Measurements from ENCODE around the gene BPIFB1. TPM values are rescaled to one million over a fixed set of nuclear protein-coding genes. Genes with fewer than 3 reads are reported as not detected.

Gene BPIFB1
- total and polyA plus RNA-seq, 2 of the 8 experiments (the other 6 are each of a cell fraction or from before 2014, with no cell fraction given) = not detected

DNA sequence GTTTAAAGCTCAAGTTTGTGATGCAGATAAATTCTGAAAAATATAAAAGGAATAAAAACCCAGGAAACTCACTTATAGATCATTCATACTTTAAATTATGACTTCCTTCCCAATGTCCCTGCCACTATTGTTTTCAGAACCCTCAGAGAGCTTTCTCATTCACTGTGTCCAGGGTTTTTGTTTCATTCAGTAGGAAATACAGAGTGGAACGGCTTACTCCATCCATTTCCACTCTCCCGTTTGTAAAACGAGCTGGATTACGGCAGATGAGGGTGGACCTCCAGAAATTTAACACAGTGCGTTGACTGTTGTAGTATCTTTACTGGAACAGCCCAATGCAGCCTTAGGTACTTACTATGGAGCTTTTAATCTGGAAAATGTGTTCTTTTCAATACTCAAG lies 23.6 kb upstream of the BPIFB1 start:
- H3K23ac ChIP-seq (ENCODE audit: insufficient read length) = no peak overlapping the region
- H3K79me2 ChIP-seq (ENCODE audit: control insufficient read depth in 1 of 2, insufficient read depth in 2 of 2, low read length in 2 of 2) = no peaks in the 10 kb centered on the region
- no peak overlapping the region for H3K4me2 ChIP-seq (ENCODE audit: insufficient read depth in 1 of 2, low read depth in 2 of 2, low read length in 2 of 2)
- H2BK5ac ChIP-seq (ENCODE audit: low read depth, low read length) = no peak overlapping the region
- H3K27ac ChIP-seq (ENCODE audit: low read depth, low read length) = no peak overlapping the region
- no peaks in the 10 kb centered on the region for H3K9me3 ChIP-seq (ENCODE audit: insufficient read depth in 2 of 2, low read depth in 1 of 2, low read length in 1 of 2)
- DNase-seq (ENCODE audit: low read depth in 1 of 2, low spot score in 2 of 2) (no peak), FAIRE-seq (no peak)
- H3K23me2 ChIP-seq (ENCODE audit: low read depth, low read length) = no peaks in the 10 kb centered on the region
- no peaks in the 10 kb centered on the region for H4K20me1 ChIP-seq (replicated peaks in 1 of 2; ENCODE audit: control insufficient read depth in 1 of 2, insufficient read depth in 2 of 2, low read length in 2 of 2)
- H3K79me1 ChIP-seq (ENCODE audit: low read depth, low read length) = no peaks in the 10 kb centered on the region
- H2BK20ac ChIP-seq (ENCODE audit: low read length) = no peak overlapping the region
- no peak overlapping the region for H3K4ac ChIP-seq (replicated peaks; ENCODE audit: insufficient read length, low read depth, low read length)
- no peaks in the 10 kb centered on the region for H3K4me1 ChIP-seq (replicated peaks in 1 of 4; ENCODE audit: control insufficient read depth in 3 of 4, insufficient read depth in 4 of 4, low read length in 3 of 4)
- no peak overlapping the region for H2BK12ac ChIP-seq (ENCODE audit: low read depth, low read length)
- no peak overlapping the region for H3K56ac ChIP-seq (replicated peaks; ENCODE audit: insufficient read length, low read depth, low read length)
- H3K36me3 ChIP-seq (ENCODE audit: control insufficient read depth in 2 of 4, insufficient read depth in 4 of 4, low read length in 3 of 4) = no peaks in the 10 kb centered on the region
- no peak overlapping the region for H4K5ac ChIP-seq (ENCODE audit: insufficient read length, low read depth, low read length)
- no peak overlapping the region for H4K8ac ChIP-seq (ENCODE audit: extremely low read depth, insufficient read depth, low read length)
- no peak overlapping the region for H2BK120ac ChIP-seq (replicated peaks; ENCODE audit: low read depth, low read length)
- H2AFZ ChIP-seq (ENCODE audit: low read length) = no peak overlapping the region
- 0 out of 7 replicates have a peak, but pooled peaks cover 0 to 3% (median 0%) of the 10 kb centered on the region in 4 experiments for H3K27me3 ChIP-seq (replicated peaks in 1 of 4; ENCODE audit: control insufficient read depth in 3 of 4, extremely low read depth in 1 of 4, insufficient read depth in 3 of 4, low read length in 3 of 4)
- no peak overlapping the region for H3K4me3 ChIP-seq (ENCODE audit: extremely low read depth in 1 of 4, insufficient read depth in 2 of 4, low read depth in 3 of 4, low read length in 4 of 4)
- CTCF ChIA-PET (ENCODE audit: partially characterized antibody) = interaction anchor here (0.5 to 7.1 kb wide), 7 partner anchors 13 to 112 kb away, joined by 3 to 81 read pairs (median 4); no protein-coding TSS in a partner anchor
- H2AK5ac ChIP-seq (ENCODE audit: low read depth, low read length) = no peak overlapping the region
- H3K9ac ChIP-seq (replicated peaks in 1 of 4; ENCODE audit: extremely low read depth in 1 of 4, low read depth in 3 of 4, low read length in 3 of 4) = no peak overlapping the region
- WGBS, 2 experiments (ENCODE audit: extremely low coverage in 1 of 2, insufficient coverage in 1 of 2, insufficient read length in 1 of 2, insufficient replicate concordance in 2 of 2, low coverage in 1 of 2, low lambda C conversion rate in 2 of 2, missing lambda C conversion rate in 1 of 2) = 84% methylated on average over 5 of the region's 5 CpGs; no CpG with 5 or more reads in 1 of the 2 experiments
- no peak overlapping the region for H2BK15ac ChIP-seq (ENCODE audit: low read length)
- POLR2A ChIA-PET (ENCODE audit: partially characterized antibody) = no interaction called here
- no peak overlapping the region for H4K91ac ChIP-seq (replicated peaks; ENCODE audit: insufficient read length, low read length)
- H3K18ac ChIP-seq (ENCODE audit: extremely low read depth, low read length) = no peak overlapping the region
- H3K14ac ChIP-seq (ENCODE audit: insufficient read length) = no peak overlapping the region
- no peak for TF ChIP-seq SP4 (IDR thresholded peaks at IDR 0.05; ENCODE audit: low read length)

Measured in H1 (cell line).